Stomach (tissue), 4 donors: ENCODE results near the gene SNTN.
"Not testable (repeated sequence)": the region's sequence is repeated elsewhere in the genome, so short reads cannot be mapped to it uniquely, and the experiment has no call there.

Experiments used
- CTCF ChIP-seq, 7 experiments: fragments of 450-650 bp in 4 of 7; fragments of 200-600 bp in 3 of 7; sonication (generic) in 3 of 7; IDR thresholded peaks; one replicate each; pipeline ENCODE4 v1.5.1; 2016 to 2019; ENCODE audit warnings: antibody characterized with exemption in 7 of 7, control low read depth in 2 of 7, mild to moderate bottlenecking in 1 of 7
- EP300 ChIP-seq: sonication (generic); formaldehyde crosslinking; IDR thresholded peaks from one replicate; pipeline ENCODE4 v1.6.1; 2017; ENCODE audit warnings: antibody characterized with exemption

GRCh38 chr3:63644928-63645781, 7.3 kb upstream of the SNTN start:
- not testable (repeated sequence) for TF ChIP-seq EP300; CTCF (IDR thresholded peaks at IDR 0.05)
